Gastroesophageal sphincter (tissue), 3 donors: ENCODE data around the gene BCAS4.

ENCODE experiments used
- CTCF ChIP-seq, 4 experiments: fragments of 200-600 bp in 2 of 4; fragments of 450-650 bp in 2 of 4; sonication (generic) in 1 of 4; IDR thresholded peaks; one replicate each; pipeline ENCODE4 v1.5.1; 2017 to 2019; ENCODE audit warnings: antibody characterized with exemption in 4 of 4, mild to moderate bottlenecking in 2 of 4, moderate library complexity in 2 of 4
- EP300 ChIP-seq: sonication (generic); formaldehyde crosslinking; IDR thresholded peaks from one replicate; pipeline ENCODE4 v1.6.1; 2017; ENCODE audit warnings: antibody characterized with exemption, mild to moderate bottlenecking
- POLR2A ChIP-seq, 2 donors: fragments of 450-650 bp; IDR thresholded peaks; one replicate each; pipeline ENCODE4 v1.6.1; 2017; ENCODE audit warnings: antibody characterized with exemption in 2 of 2, mild to moderate bottlenecking in 2 of 2, moderate library complexity in 1 of 2
- POLR2AphosphoS5 ChIP-seq: sonication (generic); formaldehyde crosslinking; IDR thresholded peaks from one replicate; pipeline ENCODE4 v1.6.1; 2017; ENCODE audit warnings: antibody characterized with exemption

GRCh38 chr20:50911716-50912115, 116.9 kb downstream of the BCAS4 start:
- TF ChIP-seq POLR2A (IDR thresholded peaks at IDR 0.05) (no peak), POLR2AphosphoS5 (no peak), CTCF (IDR thresholded peaks at IDR 0.05) (no peak), EP300 (no peak)
